HL-60 (cell line): ENCODE data around the gene FBLN5.

Experiments
- DNase-seq, 2 experiments: peaks; one replicate each; pipeline ENCODE4 v3.0.0-alpha.2; 2010 to 2020; ENCODE audit warnings: low read depth in 1 of 2, low spot score in 1 of 2
- H3K27ac ChIP-seq: fragments of 250-450 bp; sonication (Bioruptor Pico); replicated peaks from 2 replicates; pipeline ENCODE4 v1.5.1; 2020; ENCODE audit warnings: mild to moderate bottlenecking, moderate library complexity
- H3K27me3 ChIP-seq: fragments of 250-450 bp; sonication (Bioruptor Pico); 2 replicates; pipeline ENCODE4 v1.5.1; 2021; ENCODE audit warnings: mild to moderate bottlenecking, moderate library complexity; ENCODE audit not compliant: insufficient read depth, poor library complexity, severe bottlenecking
- H3K4me3 ChIP-seq: replicated peaks from 2 replicates; pipeline ENCODE4 v1.5.1; 2011; ENCODE audit warnings: mild to moderate bottlenecking, control low read depth, low read length; ENCODE audit not compliant: insufficient read depth
- CTCF ChIP-seq: IDR thresholded peaks from one replicate; pipeline ENCODE4 v1.5.1; 2011; ENCODE audit warnings: low read length, control low read depth, inconsistent platforms; ENCODE audit not compliant: insufficient read depth
- GABPA ChIP-seq: IDR thresholded peaks from 2 replicates; pipeline ENCODE4 v1.6.1; 2012; ENCODE audit warnings: low read depth
- POLR2AphosphoS5 ChIP-seq: IDR thresholded peaks from 2 replicates; pipeline ENCODE4 v1.6.1; 2012; ENCODE audit warnings: low read depth
- REST ChIP-seq: IDR thresholded peaks from 2 replicates; pipeline ENCODE4 v1.6.1; 2012; ENCODE audit warnings: low read depth; ENCODE audit not compliant: insufficient replicate concordance
- SPI1 ChIP-seq: IDR thresholded peaks from 2 replicates; pipeline ENCODE4 v1.6.1; 2012; ENCODE audit warnings: low read depth, mild to moderate bottlenecking, borderline replicate concordance

FBLN5 gene

GRCh38 chr14:91834571-91834970 lies 112.9 kb downstream of the FBLN5 start:
- no peak for DNase-seq
- Histone ChIP-seq H3K27ac (no peak overlapping the region), H3K27me3 (peaks cover 49% of the 10 kb centered on the region), H3K4me3 (no peak overlapping the region)
- no peak for TF ChIP-seq GABPA
- no peak for TF ChIP-seq CTCF
- no peak for TF ChIP-seq SPI1
- no peak for TF ChIP-seq REST
- no peak for TF ChIP-seq POLR2AphosphoS5

GRCh38 chr14:91831337-91831736 lies 116.2 kb downstream of the FBLN5 start:
- Histone ChIP-seq H3K27me3 (peaks cover 39% of the 10 kb centered on the region), H3K4me3 (no peak overlapping the region), H3K27ac (no peak overlapping the region)
- DNase-seq, result no peak
- TF ChIP-seq CTCF (no peak), REST (no peak), SPI1 (no peak), GABPA (no peak), POLR2AphosphoS5 (no peak)

GRCh38 chr14:91830777-91831176 lies 116.7 kb downstream of the FBLN5 start:
- no peak for DNase-seq
- Histone ChIP-seq H3K27me3 (peaks cover 36% of the 10 kb centered on the region), H3K4me3 (no peak overlapping the region), H3K27ac (no peak overlapping the region)
- no peak for TF ChIP-seq POLR2AphosphoS5
- no peak for TF ChIP-seq SPI1
- no peak for TF ChIP-seq REST
- TF ChIP-seq GABPA, result no peak
- no peak for TF ChIP-seq CTCF
